A673 (cell line): ENCODE measurements around the gene APOBEC4.

Experiments
- EZH2 ChIP-seq: fragments of 200-600 bp; sonication (generic); IDR thresholded peaks from 2 replicates; pipeline ENCODE4 v1.6.1; 2017; ENCODE audit warnings: borderline replicate concordance, low read depth, mild to moderate bottlenecking, mixed read lengths, antibody characterized with exemption, low read length; ENCODE audit not compliant: poor library complexity, severe bottlenecking
- TF ChIP-seq, protein P1 (sequence below): fragments of 300-800, 200-600 bp; sonication (generic); conservative IDR thresholded peaks from 2 replicates; pipeline ENCODE4 v1.5.1; 2017; ENCODE audit warnings: low read depth, mild to moderate bottlenecking, antibody characterized with exemption, low read length, moderate library complexity, mixed read lengths

- TF ChIP-seq, protein P1, sequence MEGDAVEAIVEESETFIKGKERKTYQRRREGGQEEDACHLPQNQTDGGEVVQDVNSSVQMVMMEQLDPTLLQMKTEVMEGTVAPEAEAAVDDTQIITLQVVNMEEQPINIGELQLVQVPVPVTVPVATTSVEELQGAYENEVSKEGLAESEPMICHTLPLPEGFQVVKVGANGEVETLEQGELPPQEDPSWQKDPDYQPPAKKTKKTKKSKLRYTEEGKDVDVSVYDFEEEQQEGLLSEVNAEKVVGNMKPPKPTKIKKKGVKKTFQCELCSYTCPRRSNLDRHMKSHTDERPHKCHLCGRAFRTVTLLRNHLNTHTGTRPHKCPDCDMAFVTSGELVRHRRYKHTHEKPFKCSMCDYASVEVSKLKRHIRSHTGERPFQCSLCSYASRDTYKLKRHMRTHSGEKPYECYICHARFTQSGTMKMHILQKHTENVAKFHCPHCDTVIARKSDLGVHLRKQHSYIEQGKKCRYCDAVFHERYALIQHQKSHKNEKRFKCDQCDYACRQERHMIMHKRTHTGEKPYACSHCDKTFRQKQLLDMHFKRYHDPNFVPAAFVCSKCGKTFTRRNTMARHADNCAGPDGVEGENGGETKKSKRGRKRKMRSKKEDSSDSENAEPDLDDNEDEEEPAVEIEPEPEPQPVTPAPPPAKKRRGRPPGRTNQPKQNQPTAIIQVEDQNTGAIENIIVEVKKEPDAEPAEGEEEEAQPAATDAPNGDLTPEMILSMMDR = peak; percentile 67
- no peak for TF ChIP-seq EZH2
Measured at GRCh38 chr1:183633676-183634343, 19.3 kb downstream of the APOBEC4 start.
